WTC11 (cell line): ENCODE data around the gene CABP1. TPM values are rescaled to one million over a fixed set of nuclear protein-coding genes. Genes with fewer than 3 reads are reported as not detected.

Source experiments
- ATAC-seq: fragments of 200-7000 bp; cut with Tn5 transposase; 2 replicates; pipeline ENCODE4 v1.10.0; 2021; ENCODE audit warnings: mild to moderate bottlenecking, moderate library complexity
- CTCF ChIA-PET: fragments of 300-600 bp; sonication (Branson Sonifier 250); formaldehyde crosslinking; loops from one replicate; lab custom pipeline; 2021; ENCODE audit warnings: antibody characterized with exemption; lab: Charles Lee
- POLR2A ChIA-PET: fragments of 350-600 bp; sonication (Branson Sonifier 250); formaldehyde crosslinking; loops from one replicate; lab custom pipeline; 2021; ENCODE audit warnings: antibody characterized with exemption; lab: Charles Lee
- DNase-seq: peaks from one replicate; pipeline ENCODE4 v3.0.0; 2021; ENCODE audit warnings: low spot score
- H3K27ac Mint-ChIP-seq: 2 replicates; pipeline ENCODE4 v1.8.0; 2021; ENCODE audit warnings: mixed read lengths
- H3K27me3 Mint-ChIP-seq: 2 replicates; pipeline ENCODE4 v1.8.0; 2021; ENCODE audit warnings: low read depth, mild to moderate bottlenecking, moderate library complexity, mixed read lengths
- H3K36me3 Mint-ChIP-seq: 2 replicates; pipeline ENCODE4 v1.8.0; 2021; ENCODE audit warnings: mixed read lengths
- H3K4me1 Mint-ChIP-seq: 2 replicates; pipeline ENCODE4 v1.8.0; 2022; ENCODE audit warnings: mixed read lengths
- H3K4me3 Mint-ChIP-seq: 2 replicates; pipeline ENCODE4 v1.8.0; 2021; ENCODE audit warnings: mild to moderate bottlenecking, moderate library complexity, mixed read lengths
- H3K9me3 Mint-ChIP-seq: 2 replicates; pipeline ENCODE4 v1.8.0; 2021; ENCODE audit warnings: mixed read lengths
- ATF1 ChIP-seq: sonication (generic); formaldehyde crosslinking; IDR thresholded peaks from 2 replicates; pipeline ENCODE4 v1.8.1; 2023; ENCODE audit warnings: mild to moderate bottlenecking, moderate library complexity, missing genetic modification reagents
- CREB1 ChIP-seq: sonication (generic); formaldehyde crosslinking; IDR thresholded peaks from 2 replicates; pipeline ENCODE4 v1.8.0; 2023; ENCODE audit warnings: mild to moderate bottlenecking, missing genetic modification reagents
- CREM ChIP-seq: sonication (generic); formaldehyde crosslinking; IDR thresholded peaks from 2 replicates; pipeline ENCODE4 v1.8.1; 2022; ENCODE audit warnings: mild to moderate bottlenecking, missing genetic modification reagents, moderate library complexity
- ESRRA ChIP-seq: sonication (generic); formaldehyde crosslinking; IDR thresholded peaks from 2 replicates; pipeline ENCODE4 v1.8.1; 2022; ENCODE audit warnings: mild to moderate bottlenecking, missing genetic modification reagents, borderline replicate concordance
- GABPB1 ChIP-seq: sonication (generic); formaldehyde crosslinking; IDR thresholded peaks from 2 replicates; pipeline ENCODE4 v1.8.1; 2023; ENCODE audit warnings: mild to moderate bottlenecking, missing genetic modification reagents
- JUN ChIP-seq: sonication (generic); formaldehyde crosslinking; IDR thresholded peaks from 2 replicates; pipeline ENCODE4 v1.8.0; 2023; ENCODE audit warnings: mild to moderate bottlenecking, missing genetic modification reagents
- NFATC4 ChIP-seq: fragments of 250-450 bp; sonication (Bioruptor Pico); IDR thresholded peaks from 2 replicates; pipeline ENCODE4 v1.9.0; 2021; ENCODE audit warnings: mild to moderate bottlenecking
- NR1H2 ChIP-seq: sonication (generic); formaldehyde crosslinking; IDR thresholded peaks from 2 replicates; pipeline ENCODE4 v1.9.0; 2021; ENCODE audit warnings: mild to moderate bottlenecking, moderate library complexity, missing genetic modification reagents
- RORB ChIP-seq: fragments of 250-450 bp; sonication (Bioruptor Pico); IDR thresholded peaks from 2 replicates; pipeline ENCODE4 v1.9.0; 2021; ENCODE audit warnings: mild to moderate bottlenecking
- SOX15 ChIP-seq: fragments of 250-450 bp; sonication (Bioruptor Pico); IDR thresholded peaks from 2 replicates; pipeline ENCODE4 v1.9.0; 2021; ENCODE audit warnings: mild to moderate bottlenecking
- SP1 ChIP-seq: sonication (generic); formaldehyde crosslinking; conservative IDR thresholded peaks from 2 replicates; pipeline ENCODE4 v1.8.1; 2022; ENCODE audit warnings: missing genetic modification reagents
- TCF7 ChIP-seq: sonication (generic); formaldehyde crosslinking; IDR thresholded peaks from 2 replicates; pipeline ENCODE4 v1.8.0; 2022; ENCODE audit warnings: mild to moderate bottlenecking, low read depth, missing genetic modification reagents, moderate library complexity
- ZBTB21 ChIP-seq: sonication (generic); formaldehyde crosslinking; IDR thresholded peaks from 2 replicates; pipeline ENCODE4 v1.8.1; 2023; ENCODE audit warnings: mild to moderate bottlenecking, missing genetic modification reagents, borderline replicate concordance
- ZNF232 ChIP-seq: sonication (generic); formaldehyde crosslinking; IDR thresholded peaks from 2 replicates; pipeline ENCODE4 v1.8.0; 2022; ENCODE audit warnings: mild to moderate bottlenecking, missing genetic modification reagents
- ZNF317 ChIP-seq: sonication (generic); formaldehyde crosslinking; IDR thresholded peaks from 2 replicates; pipeline ENCODE4 v1.8.1; 2023; ENCODE audit warnings: low read depth, mild to moderate bottlenecking, moderate library complexity, missing genetic modification reagents, borderline replicate concordance
- total RNA-seq: library from RNA; stranded (reverse); gene quantifications from 3 replicates; pipeline ENCODE4 v1.2.3, GENCODE V29; 2021
- TF ChIP-seq, protein P1 (sequence below): fragments of 250-450 bp; sonication (Bioruptor Pico); IDR thresholded peaks from 2 replicates; pipeline ENCODE4 v1.9.0; 2021; ENCODE audit warnings: moderate library complexity, mild to moderate bottlenecking, inconsistent platforms, borderline replicate concordance
- TF ChIP-seq, protein P2 (sequence below): sonication (generic); formaldehyde crosslinking; IDR thresholded peaks from 2 replicates; pipeline ENCODE4 v1.8.1; 2023; ENCODE audit warnings: mild to moderate bottlenecking, missing genetic modification reagents, borderline replicate concordance
- TF ChIP-seq, protein P3 (sequence below): sonication (generic); formaldehyde crosslinking; IDR thresholded peaks from 2 replicates; pipeline ENCODE4 v1.8.0; 2022; ENCODE audit warnings: missing genetic modification reagents
- TF ChIP-seq, protein P4 (sequence below): sonication (generic); formaldehyde crosslinking; IDR thresholded peaks from 2 replicates; pipeline ENCODE4 v1.8.0; 2022; ENCODE audit warnings: mild to moderate bottlenecking, missing genetic modification reagents
- TF ChIP-seq, protein P5 (sequence below): sonication (generic); formaldehyde crosslinking; IDR thresholded peaks from 2 replicates; pipeline ENCODE4 v1.8.1; 2022; ENCODE audit warnings: mild to moderate bottlenecking, moderate library complexity, missing genetic modification reagents
- TF ChIP-seq, protein P6 (sequence below): sonication (generic); formaldehyde crosslinking; IDR thresholded peaks from 2 replicates; pipeline ENCODE4 v1.8.1; 2022; ENCODE audit warnings: low read depth, missing genetic modification reagents, borderline replicate concordance
- TF ChIP-seq, protein P7 (sequence below): sonication (generic); formaldehyde crosslinking; conservative IDR thresholded peaks from 2 replicates; pipeline ENCODE4 v1.8.1; 2022; ENCODE audit warnings: mild to moderate bottlenecking, missing genetic modification reagents

The CABP1 gene
- total RNA-seq, 1 experiment from 2014 or later = 14.1 TPM

DNA sequence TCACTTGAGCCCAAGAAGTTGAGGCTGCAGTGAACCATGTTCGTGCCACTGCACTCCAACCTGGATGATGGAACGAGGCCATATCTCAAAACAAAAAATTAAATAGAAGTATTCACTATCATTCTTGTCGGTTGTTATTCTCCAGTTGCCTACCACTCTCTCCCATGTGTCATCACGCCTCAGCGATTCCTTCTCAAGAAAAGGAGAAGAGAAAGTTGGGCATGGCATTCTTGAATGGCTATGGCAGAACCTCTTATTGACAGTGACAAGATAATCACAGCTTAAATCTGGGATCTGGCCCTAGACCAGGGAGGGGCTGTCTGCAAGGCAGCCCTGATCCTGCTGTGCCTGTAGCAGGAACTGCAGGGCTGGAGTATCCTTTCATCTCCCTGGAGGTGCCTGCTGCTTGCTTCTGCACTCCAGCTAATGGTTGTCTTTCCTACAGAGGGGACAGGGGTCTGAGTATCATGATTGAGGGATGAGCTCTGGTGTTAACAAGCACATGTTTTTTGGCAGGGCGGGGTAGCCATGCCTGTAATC is 33.7 kb downstream of the CABP1 start (continued):
- TF ChIP-seq TCF7 (CRISPR knock-in tag) = no peak
- no peak for TF ChIP-seq ZBTB21 (CRISPR knock-in tag)
- TF ChIP-seq NR1H2 = no peak
- TF ChIP-seq ZNF317 (CRISPR knock-in tag) = no peak
- TF ChIP-seq, protein P1, sequence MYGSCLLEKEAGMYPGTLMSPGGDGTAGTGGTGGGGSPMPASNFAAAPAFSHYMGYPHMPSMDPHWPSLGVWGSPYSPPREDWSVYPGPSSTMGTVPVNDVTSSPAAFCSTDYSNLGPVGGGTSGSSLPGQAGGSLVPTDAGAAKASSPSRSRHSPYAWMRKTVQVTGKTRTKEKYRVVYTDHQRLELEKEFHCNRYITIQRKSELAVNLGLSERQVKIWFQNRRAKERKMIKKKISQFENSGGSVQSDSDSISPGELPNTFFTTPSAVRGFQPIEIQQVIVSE = no peak
- TF ChIP-seq SP1 (CRISPR knock-in tag) = no peak
- TF ChIP-seq GABPB1 (CRISPR knock-in tag) = no peak
- TF ChIP-seq NFATC4 (CRISPR knock-in tag) = no peak
- no peak for TF ChIP-seq RORB
- TF ChIP-seq ZNF232 = no peak

DNA sequence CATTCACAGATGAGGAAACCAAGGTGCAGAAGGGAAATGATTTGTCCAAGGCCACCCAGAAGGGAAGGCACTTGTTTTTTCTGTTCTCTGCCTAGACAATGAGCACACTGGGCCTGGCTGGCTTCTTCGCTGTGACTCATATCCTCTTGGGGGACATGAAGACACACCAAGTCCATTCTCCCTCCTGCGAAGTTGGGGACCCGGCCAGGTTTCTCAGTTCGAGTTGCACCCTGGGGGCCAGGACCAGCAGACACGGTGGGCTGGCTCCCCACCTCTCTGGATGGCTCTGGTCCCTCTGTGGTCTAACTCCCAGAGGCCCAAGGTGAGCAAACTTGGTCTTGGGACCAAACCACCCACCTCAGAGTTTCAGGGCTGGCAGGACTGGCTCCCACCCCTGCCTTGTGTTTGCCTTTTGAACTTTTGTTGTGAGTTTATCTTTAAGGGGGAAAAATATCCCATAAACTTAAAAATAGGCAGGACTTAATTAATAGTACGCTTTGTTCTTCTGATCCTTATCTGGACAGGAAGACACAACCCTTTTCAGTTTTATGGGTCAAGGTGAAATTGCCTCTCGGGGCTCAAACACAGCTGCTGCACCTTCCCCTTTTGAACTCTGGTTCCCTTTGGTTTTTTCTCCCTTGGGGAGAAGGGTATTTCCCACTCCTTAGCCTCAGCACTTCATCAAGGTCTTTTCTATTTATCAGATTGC is 37.5 kb downstream of the CABP1 start:
- Mint-ChIP-seq H3K27me3 (no peaks in the 10 kb centered on the region), H3K4me3 (no peak overlapping the region), H3K36me3 (no peaks in the 10 kb centered on the region), H3K4me1 (peaks cover 9% of the 10 kb centered on the region), H3K9me3 (no peaks in the 10 kb centered on the region), H3K27ac (no peak overlapping the region)
- no peak for ATAC-seq
- ChIA-PET POLR2A (no interaction called here), CTCF (interaction anchor here (1.4 to 4.9 kb wide), 2 partner anchors 29 to 95 kb away, joined by 3 to 34 read pairs; no protein-coding TSS in a partner anchor)
- no peak for DNase-seq
- TF ChIP-seq CREM (CRISPR knock-in tag) (no peak), TCF7 (CRISPR knock-in tag) (no peak)

DNA sequence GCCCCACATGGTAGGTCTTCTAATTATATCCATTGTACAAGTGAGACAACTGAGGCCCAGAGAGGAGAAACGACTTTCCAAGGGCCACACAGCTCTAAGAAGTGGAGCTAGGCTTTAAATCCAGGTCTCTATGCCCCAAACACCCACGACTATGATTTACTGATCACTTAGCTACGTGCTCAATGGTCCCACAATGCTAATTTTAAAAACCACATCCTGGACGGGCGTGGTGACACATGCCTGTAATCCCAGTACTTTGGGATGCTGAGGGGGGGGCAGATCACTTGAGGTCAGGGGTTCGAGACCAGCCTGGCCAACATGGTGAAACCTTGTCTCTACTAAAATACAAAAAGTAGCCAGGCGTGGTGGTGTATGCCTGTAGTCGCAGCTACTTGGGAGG is 38.1 kb downstream of the CABP1 start:
- POLR2A ChIA-PET = no interaction called here
- CTCF ChIA-PET = interaction anchor here (1.4 to 4.9 kb wide), 2 partner anchors 30 to 96 kb away, joined by 3 to 34 read pairs; no protein-coding TSS in a partner anchor
- TF ChIP-seq JUN (CRISPR knock-in tag) = no peak
- TF ChIP-seq, protein P2, sequence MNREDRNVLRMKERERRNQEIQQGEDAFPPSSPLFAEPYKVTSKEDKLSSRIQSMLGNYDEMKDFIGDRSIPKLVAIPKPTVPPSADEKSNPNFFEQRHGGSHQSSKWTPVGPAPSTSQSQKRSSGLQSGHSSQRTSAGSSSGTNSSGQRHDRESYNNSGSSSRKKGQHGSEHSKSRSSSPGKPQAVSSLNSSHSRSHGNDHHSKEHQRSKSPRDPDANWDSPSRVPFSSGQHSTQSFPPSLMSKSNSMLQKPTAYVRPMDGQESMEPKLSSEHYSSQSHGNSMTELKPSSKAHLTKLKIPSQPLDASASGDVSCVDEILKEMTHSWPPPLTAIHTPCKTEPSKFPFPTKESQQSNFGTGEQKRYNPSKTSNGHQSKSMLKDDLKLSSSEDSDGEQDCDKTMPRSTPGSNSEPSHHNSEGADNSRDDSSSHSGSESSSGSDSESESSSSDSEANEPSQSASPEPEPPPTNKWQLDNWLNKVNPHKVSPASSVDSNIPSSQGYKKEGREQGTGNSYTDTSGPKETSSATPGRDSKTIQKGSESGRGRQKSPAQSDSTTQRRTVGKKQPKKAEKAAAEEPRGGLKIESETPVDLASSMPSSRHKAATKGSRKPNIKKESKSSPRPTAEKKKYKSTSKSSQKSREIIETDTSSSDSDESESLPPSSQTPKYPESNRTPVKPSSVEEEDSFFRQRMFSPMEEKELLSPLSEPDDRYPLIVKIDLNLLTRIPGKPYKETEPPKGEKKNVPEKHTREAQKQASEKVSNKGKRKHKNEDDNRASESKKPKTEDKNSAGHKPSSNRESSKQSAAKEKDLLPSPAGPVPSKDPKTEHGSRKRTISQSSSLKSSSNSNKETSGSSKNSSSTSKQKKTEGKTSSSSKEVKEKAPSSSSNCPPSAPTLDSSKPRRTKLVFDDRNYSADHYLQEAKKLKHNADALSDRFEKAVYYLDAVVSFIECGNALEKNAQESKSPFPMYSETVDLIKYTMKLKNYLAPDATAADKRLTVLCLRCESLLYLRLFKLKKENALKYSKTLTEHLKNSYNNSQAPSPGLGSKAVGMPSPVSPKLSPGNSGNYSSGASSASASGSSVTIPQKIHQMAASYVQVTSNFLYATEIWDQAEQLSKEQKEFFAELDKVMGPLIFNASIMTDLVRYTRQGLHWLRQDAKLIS (CRISPR knock-in tag) = no peak
- no peak for TF ChIP-seq CREB1 (CRISPR knock-in tag)
- no peak for TF ChIP-seq ATF1 (CRISPR knock-in tag)
- TF ChIP-seq, protein P3, sequence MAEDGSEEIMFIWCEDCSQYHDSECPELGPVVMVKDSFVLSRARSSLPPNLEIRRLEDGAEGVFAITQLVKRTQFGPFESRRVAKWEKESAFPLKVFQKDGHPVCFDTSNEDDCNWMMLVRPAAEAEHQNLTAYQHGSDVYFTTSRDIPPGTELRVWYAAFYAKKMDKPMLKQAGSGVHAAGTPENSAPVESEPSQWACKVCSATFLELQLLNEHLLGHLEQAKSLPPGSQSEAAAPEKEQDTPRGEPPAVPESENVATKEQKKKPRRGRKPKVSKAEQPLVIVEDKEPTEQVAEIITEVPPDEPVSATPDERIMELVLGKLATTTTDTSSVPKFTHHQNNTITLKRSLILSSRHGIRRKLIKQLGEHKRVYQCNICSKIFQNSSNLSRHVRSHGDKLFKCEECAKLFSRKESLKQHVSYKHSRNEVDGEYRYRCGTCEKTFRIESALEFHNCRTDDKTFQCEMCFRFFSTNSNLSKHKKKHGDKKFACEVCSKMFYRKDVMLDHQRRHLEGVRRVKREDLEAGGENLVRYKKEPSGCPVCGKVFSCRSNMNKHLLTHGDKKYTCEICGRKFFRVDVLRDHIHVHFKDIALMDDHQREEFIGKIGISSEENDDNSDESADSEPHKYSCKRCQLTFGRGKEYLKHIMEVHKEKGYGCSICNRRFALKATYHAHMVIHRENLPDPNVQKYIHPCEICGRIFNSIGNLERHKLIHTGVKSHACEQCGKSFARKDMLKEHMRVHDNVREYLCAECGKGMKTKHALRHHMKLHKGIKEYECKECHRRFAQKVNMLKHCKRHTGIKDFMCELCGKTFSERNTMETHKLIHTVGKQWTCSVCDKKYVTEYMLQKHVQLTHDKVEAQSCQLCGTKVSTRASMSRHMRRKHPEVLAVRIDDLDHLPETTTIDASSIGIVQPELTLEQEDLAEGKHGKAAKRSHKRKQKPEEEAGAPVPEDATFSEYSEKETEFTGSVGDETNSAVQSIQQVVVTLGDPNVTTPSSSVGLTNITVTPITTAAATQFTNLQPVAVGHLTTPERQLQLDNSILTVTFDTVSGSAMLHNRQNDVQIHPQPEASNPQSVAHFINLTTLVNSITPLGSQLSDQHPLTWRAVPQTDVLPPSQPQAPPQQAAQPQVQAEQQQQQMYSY (CRISPR knock-in tag) = no peak
- TF ChIP-seq, protein P4, sequence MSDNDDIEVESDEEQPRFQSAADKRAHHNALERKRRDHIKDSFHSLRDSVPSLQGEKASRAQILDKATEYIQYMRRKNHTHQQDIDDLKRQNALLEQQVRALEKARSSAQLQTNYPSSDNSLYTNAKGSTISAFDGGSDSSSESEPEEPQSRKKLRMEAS (CRISPR knock-in tag) = no peak
- TF ChIP-seq, protein P5, sequence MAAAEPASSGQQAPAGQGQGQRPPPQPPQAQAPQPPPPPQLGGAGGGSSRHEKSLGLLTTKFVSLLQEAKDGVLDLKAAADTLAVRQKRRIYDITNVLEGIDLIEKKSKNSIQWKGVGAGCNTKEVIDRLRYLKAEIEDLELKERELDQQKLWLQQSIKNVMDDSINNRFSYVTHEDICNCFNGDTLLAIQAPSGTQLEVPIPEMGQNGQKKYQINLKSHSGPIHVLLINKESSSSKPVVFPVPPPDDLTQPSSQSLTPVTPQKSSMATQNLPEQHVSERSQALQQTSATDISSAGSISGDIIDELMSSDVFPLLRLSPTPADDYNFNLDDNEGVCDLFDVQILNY = no peak
- no peak for TF ChIP-seq ESRRA (CRISPR knock-in tag)
- TF ChIP-seq SOX15 (CRISPR knock-in tag) = no peak
- TF ChIP-seq, protein P6, sequence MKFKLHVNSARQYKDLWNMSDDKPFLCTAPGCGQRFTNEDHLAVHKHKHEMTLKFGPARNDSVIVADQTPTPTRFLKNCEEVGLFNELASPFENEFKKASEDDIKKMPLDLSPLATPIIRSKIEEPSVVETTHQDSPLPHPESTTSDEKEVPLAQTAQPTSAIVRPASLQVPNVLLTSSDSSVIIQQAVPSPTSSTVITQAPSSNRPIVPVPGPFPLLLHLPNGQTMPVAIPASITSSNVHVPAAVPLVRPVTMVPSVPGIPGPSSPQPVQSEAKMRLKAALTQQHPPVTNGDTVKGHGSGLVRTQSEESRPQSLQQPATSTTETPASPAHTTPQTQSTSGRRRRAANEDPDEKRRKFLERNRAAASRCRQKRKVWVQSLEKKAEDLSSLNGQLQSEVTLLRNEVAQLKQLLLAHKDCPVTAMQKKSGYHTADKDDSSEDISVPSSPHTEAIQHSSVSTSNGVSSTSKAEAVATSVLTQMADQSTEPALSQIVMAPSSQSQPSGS (CRISPR knock-in tag) = no peak
- TF ChIP-seq, protein P7, sequence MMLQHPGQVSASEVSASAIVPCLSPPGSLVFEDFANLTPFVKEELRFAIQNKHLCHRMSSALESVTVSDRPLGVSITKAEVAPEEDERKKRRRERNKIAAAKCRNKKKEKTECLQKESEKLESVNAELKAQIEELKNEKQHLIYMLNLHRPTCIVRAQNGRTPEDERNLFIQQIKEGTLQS (CRISPR knock-in tag) = no peak
- no peak for TF ChIP-seq CREM (CRISPR knock-in tag)

More for the DNA sequence above, 38.1 kb downstream of the CABP1 start:
- Mint-ChIP-seq H3K27ac (no peak overlapping the region), H3K4me1 (peaks cover 9% of the 10 kb centered on the region), H3K9me3 (no peaks in the 10 kb centered on the region), H3K27me3 (no peaks in the 10 kb centered on the region), H3K36me3 (no peaks in the 10 kb centered on the region), H3K4me3 (no peak overlapping the region)
- DNase-seq (no peak), ATAC-seq (no peak)
